ENCODE data around the gene TTC28.
"Not testable (repeated sequence)": the region's sequence is repeated elsewhere in the genome, so short reads cannot be mapped to it uniquely, and the experiment has no call there.

TTC28 gene

GRCh38 chr22:28220626-28221363 is 458.8 kb downstream of the TTC28 start:
- no peak for DNase-seq

GRCh38 chr22:28217277-28217676 is 462.4 kb downstream of the TTC28 start:
- no peak for DNase-seq

- not testable (repeated sequence) for DNase-seq
Measured at GRCh38 chr22:28214750-28215149, 464.9 kb downstream of the TTC28 start.

- DNase-seq: not testable (repeated sequence)
Measured at GRCh38 chr22:28209457-28209856, 470.2 kb downstream of the TTC28 start.

GRCh38 chr22:28208787-28209186 is 470.9 kb downstream of the TTC28 start:
- no peak for DNase-seq

- no peak for DNase-seq
Measured at GRCh38 chr22:28208036-28208435, 471.6 kb downstream of the TTC28 start.

DNA sequence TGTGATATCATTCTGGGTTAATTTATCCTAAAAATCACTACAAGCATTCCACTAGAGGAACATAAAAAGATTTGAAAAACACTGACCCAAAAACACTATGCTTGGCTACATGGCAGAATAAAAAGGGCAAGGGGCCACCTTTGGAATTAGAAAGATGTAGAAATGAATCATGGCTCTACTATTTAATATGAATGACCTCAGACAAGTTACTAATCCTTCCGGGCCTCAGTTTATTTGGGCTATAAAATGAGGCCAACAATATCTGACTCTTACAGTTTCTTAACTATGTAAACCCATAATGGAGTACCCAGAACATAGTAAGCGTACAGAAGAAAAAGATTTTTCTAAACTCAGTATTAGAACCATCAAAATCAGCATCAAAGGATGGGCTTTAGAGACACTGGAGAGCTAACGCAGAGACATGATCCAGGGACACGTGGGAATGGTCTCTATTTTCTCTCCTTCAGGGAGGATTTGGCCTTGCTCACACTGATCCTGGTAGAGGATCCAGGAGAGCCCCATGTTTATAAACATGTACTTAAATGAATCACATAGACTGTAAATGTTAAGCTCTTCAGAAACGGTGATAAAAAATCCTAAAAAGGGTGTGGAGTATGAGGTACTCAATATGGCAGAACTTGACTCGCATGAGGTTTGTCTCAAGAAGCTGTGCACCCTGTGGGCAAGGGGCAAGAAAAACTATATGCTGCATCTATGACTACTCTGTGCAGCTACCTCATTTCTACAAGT is 472.2 kb downstream of the TTC28 start:
- no peak for DNase-seq

DNA sequence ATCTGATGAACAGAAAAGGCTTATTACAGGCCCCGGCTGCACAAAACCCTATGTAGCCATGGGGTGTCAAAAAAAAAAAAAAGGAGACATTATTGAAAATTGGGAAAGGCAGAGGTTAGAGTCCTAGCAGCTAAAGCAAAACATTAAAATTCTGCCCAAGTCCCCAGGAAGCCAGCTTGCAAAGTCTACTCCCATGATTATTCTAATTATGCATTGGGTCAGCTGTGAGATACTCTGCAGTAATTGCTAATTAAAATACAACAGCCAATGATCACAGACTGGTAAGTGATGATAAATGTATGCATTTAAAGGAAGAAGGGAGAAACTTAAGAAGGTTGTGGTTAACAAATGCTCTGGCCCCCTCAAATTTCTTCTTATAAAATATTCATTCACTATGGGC is 473.7 kb downstream of the TTC28 start:
- no peak for DNase-seq

DNA sequence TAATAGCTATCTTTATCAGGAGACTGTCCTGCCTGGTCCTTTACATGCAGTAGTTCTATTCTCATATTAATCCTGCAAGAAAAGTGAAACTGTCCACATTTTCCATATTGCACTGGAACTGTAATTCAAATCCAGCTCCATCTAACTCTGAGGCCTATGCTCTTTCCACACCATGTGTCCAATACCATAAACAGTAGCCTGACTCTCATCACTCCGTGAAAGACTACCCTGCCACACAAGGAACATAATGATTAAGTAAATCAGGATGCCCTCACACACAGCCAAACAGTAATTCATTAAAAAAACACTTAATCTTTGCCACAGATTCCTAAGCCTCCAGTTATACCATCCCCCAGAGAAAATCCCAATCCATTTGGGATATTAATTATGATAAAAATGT is 475.3 kb downstream of the TTC28 start:
- no peak for DNase-seq

DNA sequence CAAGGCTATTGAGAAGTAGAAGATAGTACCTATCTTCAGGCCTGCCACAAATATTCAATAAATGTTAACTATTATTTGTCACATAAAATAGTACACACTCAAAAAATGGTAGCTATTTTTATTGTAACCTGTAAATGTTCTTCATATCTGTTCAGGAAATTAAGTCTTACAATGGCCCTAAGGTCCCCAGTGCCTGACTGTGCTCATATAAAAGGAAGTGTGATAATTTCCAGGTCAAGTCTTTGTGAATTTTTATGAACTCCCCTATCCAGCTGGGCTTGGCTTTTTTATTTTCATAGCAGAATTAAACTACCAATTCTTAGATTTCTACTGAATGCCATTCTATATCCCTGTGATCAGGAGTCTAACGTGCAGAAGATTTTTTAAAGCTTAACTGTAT is 476.4 kb downstream of the TTC28 start:
- no peak for DNase-seq

DNA sequence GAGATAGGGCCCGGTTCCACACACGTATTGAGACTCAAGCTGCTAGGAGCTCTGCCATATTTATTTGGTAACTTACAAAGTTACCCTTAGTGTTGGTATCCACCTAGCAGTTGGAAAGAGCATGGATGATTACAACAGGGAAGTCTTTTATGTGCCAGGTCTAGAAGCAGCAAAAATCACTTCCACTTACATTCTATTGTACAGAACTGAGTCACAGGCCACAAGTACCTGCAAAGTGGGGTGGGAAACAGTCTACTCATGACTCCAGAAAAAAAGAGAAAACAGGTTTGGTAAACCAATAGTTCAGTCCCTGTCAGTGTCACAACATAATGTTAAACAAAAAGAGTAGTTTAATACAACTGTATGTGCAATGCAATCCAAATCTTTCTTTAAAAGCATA is 480.9 kb downstream of the TTC28 start:
- no peak for DNase-seq

- not testable (repeated sequence) for DNase-seq
Measured at GRCh38 chr22:28191571-28191970, 488.1 kb downstream of the TTC28 start.

GRCh38 chr22:28188178-28188879 is 491.3 kb downstream of the TTC28 start:
- DNase-seq: no peak

DNA sequence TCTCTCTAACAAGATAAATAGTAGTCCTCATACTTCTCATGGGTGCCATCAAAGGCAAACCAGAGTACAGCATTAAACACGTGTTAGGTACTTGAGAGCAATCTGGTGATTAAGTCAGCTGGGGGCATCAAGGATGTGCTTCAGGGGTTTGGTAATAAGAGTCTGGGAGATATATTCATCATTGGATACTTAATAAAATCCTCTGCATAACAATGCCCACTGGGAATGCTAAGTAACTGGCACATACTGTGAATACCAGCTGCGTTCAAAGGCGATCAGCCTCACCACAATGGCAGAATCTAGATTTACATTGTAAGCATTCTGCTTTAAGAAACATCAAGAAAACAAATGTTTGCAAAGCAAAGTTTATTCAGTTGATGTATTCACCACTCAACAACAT is 492.0 kb downstream of the TTC28 start:
- DNase-seq: no peak

- DNase-seq: no peak
Measured at GRCh38 chr22:28186641-28187040, 493.0 kb downstream of the TTC28 start.

- DNase-seq: no peak
Measured at GRCh38 chr22:28185130-28185529, 494.5 kb downstream of the TTC28 start.

- no peak for DNase-seq
Measured at GRCh38 chr22:28183078-28183860, 496.4 kb downstream of the TTC28 start.

DNA sequence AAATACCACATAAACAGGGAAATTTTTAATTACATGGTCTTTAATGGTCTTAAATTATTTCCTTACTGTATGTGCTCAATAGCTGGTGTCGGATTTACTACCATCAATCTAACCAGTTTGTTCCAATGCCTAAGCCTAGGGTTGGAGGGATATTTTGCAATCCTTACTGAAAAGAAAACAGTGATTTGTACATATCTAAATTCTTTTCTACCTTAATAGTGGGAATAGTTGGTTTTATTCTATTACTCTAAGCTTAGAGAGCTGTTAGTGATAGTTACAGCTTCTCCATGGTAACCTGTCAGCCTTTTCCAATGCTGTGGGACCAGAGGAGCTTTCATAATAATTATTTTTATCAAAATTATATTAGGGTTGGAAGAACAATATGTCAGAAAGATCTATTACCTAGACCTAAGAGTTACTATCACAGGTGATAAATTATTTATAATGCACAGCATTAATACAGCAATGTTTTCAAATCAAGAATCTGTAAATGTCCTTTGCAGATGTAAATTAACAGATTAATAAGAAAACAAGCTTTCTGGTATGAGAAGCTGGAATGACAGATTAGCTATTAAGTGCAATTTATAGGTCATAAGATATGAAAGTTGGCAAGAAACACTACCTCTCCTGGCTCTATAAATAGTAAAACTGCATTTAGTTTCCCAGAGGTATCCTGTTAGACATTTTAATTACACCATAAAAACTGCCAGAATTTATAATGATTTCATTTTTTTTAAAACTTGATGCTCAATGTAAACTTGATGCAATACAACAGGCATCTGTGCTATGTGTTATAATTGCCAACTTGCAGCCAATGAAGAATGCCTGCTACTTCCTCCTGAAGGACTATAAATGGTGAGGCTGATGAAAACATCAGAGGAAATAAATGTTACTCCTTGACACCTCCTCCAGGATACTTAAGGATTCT is 498.6 kb downstream of the TTC28 start:
- DNase-seq: no peak

DNA sequence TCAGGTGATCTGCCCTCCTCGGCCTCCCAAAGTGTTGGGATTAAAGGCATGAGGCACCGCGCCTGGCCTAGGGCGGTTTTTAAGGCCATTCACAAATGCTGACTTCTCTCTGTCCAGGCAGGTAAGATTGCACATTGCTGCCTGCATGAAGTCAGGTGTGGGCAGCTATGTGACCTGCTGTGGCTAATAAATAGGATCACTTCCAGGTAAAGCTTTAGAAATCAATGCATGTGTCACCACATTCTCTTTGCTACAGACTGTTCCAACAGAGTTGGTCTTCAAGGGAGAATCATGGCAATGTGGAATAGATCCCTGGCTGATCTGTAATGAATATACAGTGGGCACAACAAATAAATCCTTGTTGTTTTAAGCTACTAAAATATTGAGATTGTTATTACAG is 500.2 kb downstream of the TTC28 start:
- DNase-seq: no peak

DNA sequence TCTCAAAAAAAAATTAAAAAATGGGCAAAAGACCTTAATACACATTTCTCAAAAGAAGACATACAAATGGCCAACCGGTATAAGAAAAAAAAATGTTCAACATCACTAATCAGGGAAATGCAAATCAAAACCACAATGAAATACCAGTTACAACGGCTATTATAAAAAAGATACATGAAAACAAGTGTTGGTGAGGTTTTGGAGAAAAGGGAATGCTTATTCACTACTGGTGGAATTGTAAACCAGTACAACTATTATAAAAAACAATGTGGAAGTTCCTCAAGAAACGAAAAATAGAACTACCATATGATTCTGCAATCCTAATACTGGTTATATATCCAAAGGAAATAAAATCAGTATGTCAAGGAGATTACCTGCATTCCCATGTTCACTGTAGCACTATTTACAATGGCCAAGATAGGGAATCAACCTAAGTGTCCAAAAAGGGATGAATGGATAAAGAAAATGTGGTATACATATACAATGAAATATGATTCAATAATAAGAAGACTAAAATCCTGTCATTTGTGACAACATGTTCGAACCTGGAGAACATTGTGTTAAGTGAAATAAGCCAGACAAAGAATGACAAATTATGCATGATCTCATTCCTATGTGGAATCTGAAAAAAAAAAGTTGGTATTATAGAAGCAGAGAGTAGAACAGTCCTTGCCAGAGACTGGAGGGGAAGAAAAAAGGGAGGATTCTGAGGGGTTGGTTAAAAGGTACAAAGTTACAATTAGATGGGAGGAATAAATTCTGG is 503.7 kb downstream of the TTC28 start:
- DNase-seq: no peak

DNA sequence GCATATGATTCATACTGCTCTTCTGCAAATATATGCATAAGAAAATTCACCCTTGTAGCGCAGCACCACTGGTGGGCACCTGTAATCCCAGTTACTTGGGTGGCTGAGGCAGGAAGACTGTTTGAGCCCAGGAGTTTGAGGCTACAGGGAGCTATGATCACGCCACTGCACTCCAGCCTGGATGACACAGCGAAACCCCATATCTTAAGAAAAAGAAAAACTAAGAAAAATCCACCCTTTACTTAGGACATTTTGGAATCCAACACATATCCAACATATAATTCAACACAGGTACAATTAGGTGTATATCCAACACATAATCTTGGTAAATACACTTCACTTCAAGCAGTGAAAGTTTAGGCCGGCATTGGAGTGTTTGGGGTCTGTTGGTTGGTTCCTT is 505.1 kb downstream of the TTC28 start:
- no peak for DNase-seq
